RWPE2 (cell line): ENCODE data around the gene CDK3.

Source experiments
- ATAC-seq: fragments of 200-7000 bp; cut with Tn5 transposase; 3 replicates; pipeline ENCODE4 v1.9.1; 2021; ENCODE audit warnings: low read depth
- DNase-seq: peaks from one replicate; pipeline ENCODE4 v3.0.0-alpha.2; 2020; ENCODE audit warnings: low spot score
- H3K27ac ChIP-seq: fragments of 450-650 bp; 2 replicates; pipeline ENCODE4 v1.5.1; 2017; ENCODE audit warnings: mild to moderate bottlenecking; ENCODE audit not compliant: poor library complexity, severe bottlenecking
- H3K27me3 ChIP-seq: fragments of 250-450 bp; sonication (Bioruptor Pico); 2 replicates; pipeline ENCODE4 v1.5.1; 2021; ENCODE audit warnings: mild to moderate bottlenecking, moderate library complexity; ENCODE audit not compliant: insufficient read depth, poor library complexity, severe bottlenecking
- H3K36me3 ChIP-seq: fragments of 250-450 bp; sonication (Bioruptor Pico); 2 replicates; pipeline ENCODE4 v1.5.1; 2020; ENCODE audit warnings: low read depth, mild to moderate bottlenecking, moderate library complexity
- H3K4me1 ChIP-seq: fragments of 250-450 bp; sonication (Bioruptor Pico); 2 replicates; pipeline ENCODE4 v1.5.1; 2021; ENCODE audit warnings: mild to moderate bottlenecking, moderate library complexity; ENCODE audit not compliant: insufficient read depth, poor library complexity, severe bottlenecking
- H3K4me3 ChIP-seq: fragments of 250-450 bp; sonication (Bioruptor Pico); 2 replicates; pipeline ENCODE4 v1.5.1; 2021; ENCODE audit warnings: mild to moderate bottlenecking, moderate library complexity; ENCODE audit not compliant: severe bottlenecking
- H3K9me3 ChIP-seq: fragments of 250-450 bp; sonication (Bioruptor Pico); 2 replicates; pipeline ENCODE4 v1.5.1; 2021; ENCODE audit warnings: mild to moderate bottlenecking, moderate library complexity; ENCODE audit not compliant: severe bottlenecking
- TF ChIP-seq, protein P1 (sequence below): fragments of 450-650 bp; IDR thresholded peaks from one replicate; pipeline ENCODE4 v1.5.1; 2017; ENCODE audit warnings: mild to moderate bottlenecking, moderate library complexity; ENCODE audit not compliant: poor library complexity, severe bottlenecking

CDK3 gene

DNA sequence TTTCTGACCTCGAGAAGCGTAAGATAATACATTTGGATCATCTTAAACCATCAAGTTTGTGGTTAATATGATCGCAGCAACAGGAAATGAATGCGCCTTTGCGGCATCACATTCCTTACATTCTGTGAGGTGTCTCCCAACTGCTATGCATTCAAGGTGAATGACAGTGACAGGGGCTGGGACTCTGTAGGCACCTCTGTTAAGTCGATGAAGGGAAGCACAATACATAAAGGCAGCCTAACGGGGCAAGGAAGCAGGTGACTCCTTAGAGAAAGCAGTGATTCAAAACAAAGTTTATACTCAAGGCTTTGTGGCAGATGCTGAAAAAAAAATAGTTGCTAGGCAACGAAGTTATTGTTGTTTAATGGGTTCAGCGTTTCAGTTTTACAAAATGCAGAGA is 48.1 kb downstream of the CDK3 start:
- Histone ChIP-seq H3K27me3 (no peaks in the 10 kb centered on the region), H3K36me3 (peaks cover 91% of the 10 kb centered on the region), H3K4me3 (no peak overlapping the region), H3K9me3 (no peaks in the 10 kb centered on the region), H3K4me1 (peaks cover 5% of the 10 kb centered on the region), H3K27ac (no peak overlapping the region)
- ATAC-seq (no peak), DNase-seq (no peak)
- TF ChIP-seq, protein P1, sequence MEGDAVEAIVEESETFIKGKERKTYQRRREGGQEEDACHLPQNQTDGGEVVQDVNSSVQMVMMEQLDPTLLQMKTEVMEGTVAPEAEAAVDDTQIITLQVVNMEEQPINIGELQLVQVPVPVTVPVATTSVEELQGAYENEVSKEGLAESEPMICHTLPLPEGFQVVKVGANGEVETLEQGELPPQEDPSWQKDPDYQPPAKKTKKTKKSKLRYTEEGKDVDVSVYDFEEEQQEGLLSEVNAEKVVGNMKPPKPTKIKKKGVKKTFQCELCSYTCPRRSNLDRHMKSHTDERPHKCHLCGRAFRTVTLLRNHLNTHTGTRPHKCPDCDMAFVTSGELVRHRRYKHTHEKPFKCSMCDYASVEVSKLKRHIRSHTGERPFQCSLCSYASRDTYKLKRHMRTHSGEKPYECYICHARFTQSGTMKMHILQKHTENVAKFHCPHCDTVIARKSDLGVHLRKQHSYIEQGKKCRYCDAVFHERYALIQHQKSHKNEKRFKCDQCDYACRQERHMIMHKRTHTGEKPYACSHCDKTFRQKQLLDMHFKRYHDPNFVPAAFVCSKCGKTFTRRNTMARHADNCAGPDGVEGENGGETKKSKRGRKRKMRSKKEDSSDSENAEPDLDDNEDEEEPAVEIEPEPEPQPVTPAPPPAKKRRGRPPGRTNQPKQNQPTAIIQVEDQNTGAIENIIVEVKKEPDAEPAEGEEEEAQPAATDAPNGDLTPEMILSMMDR: no peak

DNA sequence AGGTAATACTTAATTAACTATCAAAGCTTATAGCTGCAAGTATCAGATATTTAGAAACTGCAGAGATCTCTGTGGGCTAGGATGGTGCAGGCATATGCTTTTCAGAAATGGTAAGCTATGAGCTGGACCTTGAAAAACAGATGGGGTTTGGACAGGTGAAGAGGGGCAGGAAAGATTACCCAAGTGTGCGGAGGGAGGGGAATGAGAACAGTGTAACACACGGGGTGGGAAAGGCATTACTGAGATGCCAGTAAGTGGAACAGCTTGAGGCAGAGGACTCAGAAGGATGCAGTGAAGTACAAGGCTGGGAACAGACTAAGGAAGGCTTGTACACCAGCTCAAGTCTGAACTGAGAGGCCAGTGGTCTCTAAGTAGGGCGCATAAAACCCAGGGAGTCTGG is 48.6 kb downstream of the CDK3 start:
- ATAC-seq: no peak
- TF ChIP-seq, protein P1: no peak
- Histone ChIP-seq H3K27ac (no peak overlapping the region), H3K4me3 (no peak overlapping the region), H3K27me3 (no peaks in the 10 kb centered on the region), H3K4me1 (peaks cover 10% of the 10 kb centered on the region), H3K9me3 (no peaks in the 10 kb centered on the region), H3K36me3 (peaks cover 91% of the 10 kb centered on the region)
- DNase-seq: no peak

DNA sequence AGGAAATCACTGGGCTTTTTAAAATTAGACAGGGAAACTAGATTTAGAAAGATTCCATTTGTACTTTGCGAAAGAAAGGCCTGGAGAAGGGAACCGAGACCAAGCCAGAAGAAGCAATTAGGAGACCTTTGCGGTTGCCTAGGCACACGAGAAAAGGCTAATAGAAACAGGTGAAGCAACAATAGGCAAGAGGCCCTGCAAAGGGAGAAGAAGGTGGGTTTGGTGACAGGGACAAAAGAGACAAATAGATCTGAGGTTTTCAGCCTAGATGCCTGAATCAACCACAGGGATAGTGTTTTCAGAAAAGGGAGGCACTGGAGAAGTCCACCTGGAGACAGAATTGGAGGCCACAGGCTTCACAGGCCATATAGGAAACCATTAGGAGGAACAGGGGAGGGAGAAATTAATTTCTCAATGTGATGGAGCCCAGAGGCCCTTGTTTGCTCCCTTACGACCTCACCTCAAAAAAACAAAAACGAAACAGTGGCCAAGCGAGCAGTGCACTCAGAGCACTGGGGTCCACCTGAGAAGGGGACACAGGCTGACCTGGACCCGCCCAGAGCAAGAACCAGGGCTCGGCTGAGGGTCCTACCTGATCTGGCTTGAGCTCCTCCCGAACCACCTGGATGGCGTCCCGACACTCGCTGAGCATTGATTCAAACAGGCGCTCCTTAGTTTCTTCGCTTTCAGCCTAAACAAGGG is 49.3 kb downstream of the CDK3 start:
- Histone ChIP-seq H3K4me1 (peaks cover 16% of the 10 kb centered on the region), H3K36me3 (peaks cover 91% of the 10 kb centered on the region), H3K27me3 (no peaks in the 10 kb centered on the region), H3K9me3 (no peaks in the 10 kb centered on the region), H3K27ac (no peak overlapping the region), H3K4me3 (no peak overlapping the region)
- TF ChIP-seq, protein P1: no peak
- DNase-seq (no peak), ATAC-seq (no peak)

DNA sequence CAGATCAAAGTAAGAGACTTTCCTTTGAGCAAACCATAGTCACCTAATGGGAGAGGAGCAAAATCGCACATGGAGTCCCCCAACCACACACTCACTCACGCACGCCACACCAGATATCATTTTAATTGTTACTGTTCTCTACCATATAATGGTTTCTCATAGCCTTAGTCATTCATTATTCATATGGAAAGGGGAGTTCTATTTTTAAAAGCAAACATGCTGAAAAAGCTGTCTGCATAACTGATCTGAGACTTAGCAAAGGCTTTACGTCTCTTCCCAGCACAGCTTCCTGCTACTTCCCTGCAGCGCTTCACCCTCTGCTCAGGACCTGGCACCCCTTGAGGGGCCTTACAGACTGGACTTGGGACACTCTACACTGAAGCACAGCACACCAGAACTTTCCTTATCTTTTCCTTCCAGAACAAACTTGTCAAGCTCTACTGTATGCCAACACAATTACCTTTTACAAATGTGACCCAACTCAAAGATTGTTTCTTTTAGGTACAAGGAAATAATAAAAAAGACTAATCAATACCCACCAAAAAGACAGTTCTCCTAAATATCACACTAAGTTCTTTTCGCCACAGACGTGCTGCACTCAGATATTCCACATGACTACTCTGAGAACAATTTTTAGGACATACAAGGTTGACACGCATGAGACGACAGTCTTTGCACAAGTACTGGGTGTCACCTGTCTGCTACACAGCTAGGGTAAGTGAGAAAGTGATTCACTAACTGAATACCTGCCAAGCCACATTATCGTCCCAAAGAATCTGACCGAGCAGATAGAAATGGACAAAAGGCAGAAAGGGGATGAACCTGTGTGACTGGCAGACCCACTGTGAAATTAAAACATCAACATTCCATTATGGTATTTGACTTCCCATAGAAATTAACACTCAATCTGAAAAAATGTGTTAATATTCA is 50.1 kb downstream of the CDK3 start:
- Histone ChIP-seq H3K27ac (no peak overlapping the region), H3K27me3 (no peaks in the 10 kb centered on the region), H3K36me3 (peaks cover 90% of the 10 kb centered on the region), H3K4me3 (no peak overlapping the region), H3K4me1 (peaks cover 16% of the 10 kb centered on the region), H3K9me3 (no peaks in the 10 kb centered on the region)
- ATAC-seq: no peak
- DNase-seq: no peak
- TF ChIP-seq, protein P1: no peak
